HepG2 (cell line): ENCODE results near the gene LMX1B. TPM values are rescaled to one million over a fixed set of nuclear protein-coding genes. Genes with fewer than 3 reads are reported as not detected.

ENCODE experiments used
- ATAC-seq: fragments of 200-7000 bp; cut with Tn5 transposase; 3 replicates; pipeline ENCODE4 v1.9.1; 2020; ENCODE audit warnings: mild to moderate bottlenecking, moderate library complexity
- BruUV-seq: library from RNA; stranded (reverse); fragments of 400-500 nt; replicated peaks from 2 replicates; lab custom pipeline; 2021; lab: Mats Ljungman, UMichigan
- CTCF ChIA-PET: fragments of 300-600 bp; formaldehyde crosslinking; extraction: SDS; loops from one replicate; lab custom pipeline; 2021; ENCODE audit warnings: low total read pairs, inconsistent platforms, low intra/inter-chr PET ratio; lab: Yijun Ruan, JAX
- POLR2A ChIA-PET: fragments of 350-600 bp; sonication (Branson Sonifier 250); formaldehyde crosslinking; loops from one replicate; lab custom pipeline; 2020; ENCODE audit warnings: antibody characterized with exemption, inconsistent platforms; lab: Yijun Ruan, JAX
- DNase-seq: peaks from one replicate; pipeline ENCODE4 v3.0.0-alpha.2; 2015; ENCODE audit warnings: low spot score
- FAIRE-seq: peaks from 3 replicates; lab custom pipeline; 2011; peaks lifted over from hg19 to GRCh38; lab: Jason Lieb, UNC
- H2AFZ ChIP-seq: one replicate; pipeline ENCODE4 v1.6.1; 2011; ENCODE audit warnings: low read length, inconsistent platforms
- H3K27ac ChIP-seq: fragments of 300-600 bp; 3 replicates; pipeline ENCODE4 v1.8.0; 2011; ENCODE audit warnings: mixed run types, mild to moderate bottlenecking, mixed read lengths, low read length, inconsistent platforms; ENCODE audit not compliant: insufficient read depth; ENCODE audit errors: extremely low read length
- H3K27me3 ChIP-seq, 2 experiments: fragments of 200-600 bp in 1 of 2; 2 replicates in 1 of 2; 3 replicates in 1 of 2; pipeline versions ENCODE4 v1.6.0 to v1.8.0; 2011; ENCODE audit warnings: low read length in 2 of 2, mild to moderate bottlenecking in 2 of 2, moderate library complexity in 2 of 2, inconsistent platforms in 1 of 2; ENCODE audit not compliant: insufficient read depth in 2 of 2, control insufficient read depth in 1 of 2
- H3K36me3 ChIP-seq, 2 experiments: fragments of 200-600 bp in 1 of 2; replicated peaks in 1 of 2; 2 replicates in 1 of 2; 3 replicates in 1 of 2; pipeline versions ENCODE4 v1.5.1 to v1.8.0; 2011; ENCODE audit warnings: low read length in 2 of 2, inconsistent platforms in 1 of 2; ENCODE audit not compliant: insufficient read depth in 2 of 2, control insufficient read depth in 1 of 2
- H3K4me1 ChIP-seq: 2 replicates; pipeline ENCODE4 v1.5.1; 2012; ENCODE audit warnings: low read length, inconsistent platforms; ENCODE audit not compliant: insufficient read depth
- H3K4me2 ChIP-seq: 2 replicates; pipeline ENCODE4 v1.6.0; 2011; ENCODE audit warnings: low read depth, low read length, inconsistent platforms
- H3K4me3 ChIP-seq, 3 experiments: fragments of 200-600 bp in 1 of 3; sonication (generic), shearing (Covaris generic) in 1 of 3; replicated peaks in 1 of 3; 2 replicates each; pipeline ENCODE4 v1.5.1; 2011 to 2016; ENCODE audit warnings: low read length in 3 of 3, inconsistent platforms in 2 of 3, low read depth in 2 of 3, mild to moderate bottlenecking in 2 of 3, control low read depth in 1 of 3, mixed read lengths in 1 of 3; ENCODE audit not compliant: insufficient read depth in 1 of 3
- H3K79me2 ChIP-seq: one replicate; pipeline ENCODE4 v1.6.1; 2011; ENCODE audit warnings: low read length, inconsistent platforms; ENCODE audit not compliant: insufficient read depth
- H3K9ac ChIP-seq: 2 replicates; pipeline ENCODE4 v1.6.0; 2011; ENCODE audit warnings: mild to moderate bottlenecking, low read depth, low read length, inconsistent platforms; ENCODE audit not compliant: insufficient read depth
- H3K9me3 ChIP-seq: 2 replicates; pipeline ENCODE4 v1.5.1; 2012; ENCODE audit warnings: mild to moderate bottlenecking, low read length
- H4K20me1 ChIP-seq: 2 replicates; pipeline ENCODE4 v1.6.0; 2011; ENCODE audit warnings: inconsistent platforms, mild to moderate bottlenecking, low read length, moderate library complexity; ENCODE audit not compliant: insufficient read depth
- BCL6 ChIP-seq: IDR thresholded peaks from 2 replicates; pipeline ENCODE4 v1.6.1; 2016; ENCODE audit warnings: missing genetic modification reagents, missing compliant biosample characterization
- CBX2 ChIP-seq, 2 experiments: fragments of 200-600 bp in 1 of 2; sonication (generic); formaldehyde crosslinking in 1 of 2; IDR thresholded peaks; 2 replicates each; pipeline versions ENCODE4 v1.7.0 to v1.8.1; 2018 to 2022; ENCODE audit warnings: low read depth in 2 of 2, low read length in 1 of 2, mild to moderate bottlenecking in 1 of 2, missing genetic modification reagents in 1 of 2
- EZH2 ChIP-seq: conservative IDR thresholded peaks from 2 replicates; pipeline ENCODE4 v1.6.1; 2012; ENCODE audit warnings: mild to moderate bottlenecking, low read depth, low read length, moderate library complexity
- FOXK1 ChIP-seq: sonication (generic); formaldehyde crosslinking; IDR thresholded peaks from 2 replicates; pipeline ENCODE4 v1.4.0; 2020; ENCODE audit warnings: low read depth, missing genetic modification reagents, borderline replicate concordance
- GMEB1 ChIP-seq: sonication (generic); formaldehyde crosslinking; IDR thresholded peaks from 2 replicates; pipeline ENCODE4 v1.5.1; 2020; ENCODE audit warnings: missing genetic modification reagents, mild to moderate bottlenecking, borderline replicate concordance
- HNRNPK ChIP-seq: fragments of 200-400 bp; formaldehyde crosslinking; IDR thresholded peaks from 2 replicates; pipeline ENCODE4 v1.6.1; 2018; ENCODE audit warnings: low read length, low read depth, moderate library complexity, mild to moderate bottlenecking; ENCODE audit not compliant: poor library complexity, severe bottlenecking
- RFX3 ChIP-seq: IDR thresholded peaks from 2 replicates; pipeline ENCODE4 v1.6.1; 2016; ENCODE audit warnings: missing biosample characterization, missing genetic modification reagents
- TBP ChIP-seq: sonication (generic); formaldehyde crosslinking; IDR thresholded peaks from 2 replicates; pipeline ENCODE4 v1.5.0; 2020; ENCODE audit warnings: missing genetic modification reagents
- ZNF138 ChIP-seq: sonication (generic); formaldehyde crosslinking; IDR thresholded peaks from 2 replicates; pipeline ENCODE4 v1.5.0; 2020; ENCODE audit warnings: mild to moderate bottlenecking, low read depth, missing genetic modification reagents
- WGBS: methylation state at CpG from one replicate; pipeline ENCODE4 v1.1.6; 2017; ENCODE audit warnings: low lambda C conversion rate; 5-methylcytosine and 5-hydroxymethylcytosine counted together
- in situ Hi-C: cut with HindIII; loops from 2 replicates; pipeline ENCODE4 v1.10.0; 2017; ENCODE audit warnings: low pct_unique_long_range_greater_than_20kb; ENCODE audit not compliant: extremely low pct_ligation_motif_present
- intact Hi-C: fragments of 100-400 bp; cut with micrococcal nuclease; formaldehyde crosslinking; loops from one replicate; pipeline ENCODE4 v1.10.0; 2022; ENCODE audit not compliant: unreplicated experiment
- polyA plus RNA-seq, 8 experiments: library from polyadenylated mRNA; depleted of rRNA in 3 of 8; stranded (reverse) in 7 of 8; unstranded in 1 of 8; fragments of >200 nt; fragmentation: Illumina TruSeq in 4 of 8; extraction: Trizol in 4 of 8; gene quantifications; 2 replicates each; pipeline versions ENCODE4 v1.2.1 to v1.2.3, GENCODE V29; 2011 to 2016; ENCODE audit warnings: low read depth in 4 of 8, missing spikeins in 1 of 8, mixed read lengths in 1 of 8; ENCODE audit not compliant: insufficient read depth in 1 of 8
- total RNA-seq, 5 experiments: library from RNA; depleted of rRNA; stranded (reverse); fragments of >200 nt; fragmentation: Illumina TruSeq; extraction: Trizol; gene quantifications; 2 replicates each; pipeline ENCODE4 v1.2.3, GENCODE V29; 2016; ENCODE audit warnings: low read depth in 1 of 5

The LMX1B gene
- total and polyA plus RNA-seq, 2 of the 13 experiments (the other 11 are each of a cell fraction or from before 2014, with no cell fraction given), result not detected

- ChIA-PET POLR2A (no interaction called here), CTCF (no interaction called here)
- intact Hi-C loops, result no loop called here
- Histone ChIP-seq H4K20me1 (no peaks in the 10 kb centered on the region), H3K4me3 (no peak overlapping the region), H3K36me3 (no peaks in the 10 kb centered on the region), H3K4me1 (peaks cover 14% of the 10 kb centered on the region), H3K9ac (no peak overlapping the region), H3K79me2 (no peaks in the 10 kb centered on the region), H3K4me2 (no peak overlapping the region), H3K27ac (no peak overlapping the region), H2AFZ (no peak overlapping the region), H3K9me3 (no peaks in the 10 kb centered on the region), H3K27me3 (peaks cover 29 to 91% of the 10 kb centered on the region in 2 experiments)
- ATAC-seq (no peak), FAIRE-seq (no peak), DNase-seq (no peak)
- in situ Hi-C loops, result no loop called here
- TF ChIP-seq HNRNPK (no peak), GMEB1 (CRISPR knock-in tag) (no peak), ZNF138 (CRISPR knock-in tag) (no peak)
- 23% methylated on average over 11 of the region's 11 CpGs for WGBS
- BruUV-seq, result no TSS peak
Measured at GRCh38 chr9:126618190-126618584, 4.5 kb downstream of the LMX1B start.

GRCh38 chr9:126618585-126619360 is 5.0 kb downstream of the LMX1B start:
- Histone ChIP-seq H3K4me1 (peaks cover 13% of the 10 kb centered on the region), H3K4me2 (no peak overlapping the region; the same call in 1 of the 2 replicates), H3K9ac (no peak overlapping the region), H3K27ac (no peak overlapping the region), H3K36me3 (no peaks in the 10 kb centered on the region), H3K9me3 (no peaks in the 10 kb centered on the region), H4K20me1 (no peaks in the 10 kb centered on the region), H3K27me3 (peaks cover 31 to 94% of the 10 kb centered on the region in 2 experiments), H3K4me3 (no peak overlapping the region; a peak in 1 of 6 replicates), H2AFZ (no peak overlapping the region), H3K79me2 (no peaks in the 10 kb centered on the region)
- TF ChIP-seq EZH2 (peak; percentile 77; the same call in 1 of the 2 replicates), TBP (CRISPR knock-in tag) (no peak), CBX2 (IDR thresholded peaks at IDR 0.05; ENCODE audit: low read depth, low read length) (peak; percentile 80), CBX2 (CRISPR knock-in tag; IDR thresholded peaks at IDR 0.05; ENCODE audit: low read depth) (no peak), FOXK1 (CRISPR knock-in tag) (no peak), RFX3 (CRISPR knock-in tag) (no peak), BCL6 (peak; percentile 38; the same call in 1 of the 2 replicates)
- in situ Hi-C loops (no loop called here), intact Hi-C loops (no loop called here)
- DNase-seq (no peak), ATAC-seq (no peak), FAIRE-seq (no peak)
- 18% methylated on average over 10 of the region's 50 CpGs for WGBS
- ChIA-PET CTCF (no interaction called here), POLR2A (no interaction called here)
- no TSS peak for BruUV-seq
